Measurements from ENCODE around the gene TRABD2A.

TRABD2A gene

GRCh38 chr2:84847326-84848050 lies 33.4 kb downstream of the TRABD2A start:
- no peaks in the 10 kb centered on the region for H3K36me3 ChIP-seq (ENCODE audit: control insufficient read depth, insufficient read depth, low read length)
- H3K4me1 ChIP-seq (ENCODE audit: control insufficient read depth, insufficient read depth, low read length, poor library complexity, severe bottlenecking), result no peaks in the 10 kb centered on the region
- H3K9me3 ChIP-seq (ENCODE audit: control insufficient read depth, low read length), result no peaks in the 10 kb centered on the region
- 89 to 93% methylated on average over 3 of the region's 5 CpGs for WGBS, 2 experiments (ENCODE audit: insufficient coverage in 2 of 2)
- no peak overlapping the region for H3K27ac ChIP-seq (ENCODE audit: low read depth, low read length, severe bottlenecking)
- no peak overlapping the region for H3K4me3 ChIP-seq (ENCODE audit: extremely low read depth, insufficient read depth, low read length, poor library complexity, severe bottlenecking)

- Histone ChIP-seq H3K4me1 (ENCODE audit: control insufficient read depth, insufficient read depth, low read length, poor library complexity, severe bottlenecking) (no peaks in the 10 kb centered on the region), H3K9me3 (ENCODE audit: control insufficient read depth, low read length) (no peaks in the 10 kb centered on the region), H3K27ac (ENCODE audit: low read depth, low read length, severe bottlenecking) (no peak overlapping the region), H3K4me3 (ENCODE audit: extremely low read depth, insufficient read depth, low read length, poor library complexity, severe bottlenecking) (no peak overlapping the region), H3K36me3 (ENCODE audit: control insufficient read depth, insufficient read depth, low read length) (no peaks in the 10 kb centered on the region)
- WGBS, 2 experiments (ENCODE audit: insufficient coverage in 2 of 2), result 75 to 100% methylated on average over 1 to 2 of the region's 2 CpGs
Measured at GRCh38 chr2:84846741-84847142, 34.1 kb downstream of the TRABD2A start.

- Histone ChIP-seq H3K4me3 (ENCODE audit: extremely low read depth, insufficient read depth, low read length, poor library complexity, severe bottlenecking) (no peak overlapping the region), H3K36me3 (ENCODE audit: control insufficient read depth, insufficient read depth, low read length) (no peaks in the 10 kb centered on the region), H3K9me3 (ENCODE audit: control insufficient read depth, low read length) (no peaks in the 10 kb centered on the region), H3K4me1 (ENCODE audit: control insufficient read depth, insufficient read depth, low read length, poor library complexity, severe bottlenecking) (no peaks in the 10 kb centered on the region), H3K27ac (ENCODE audit: low read depth, low read length, severe bottlenecking) (no peak overlapping the region)
- 83 to 97% methylated on average over 3 of the region's 5 CpGs for WGBS, 2 experiments (ENCODE audit: insufficient coverage in 2 of 2)
Measured at GRCh38 chr2:84846041-84846663, 34.7 kb downstream of the TRABD2A start.

- Histone ChIP-seq H3K9me3 (ENCODE audit: control insufficient read depth, low read length) (no peaks in the 10 kb centered on the region), H3K27ac (ENCODE audit: low read depth, low read length, severe bottlenecking) (no peak overlapping the region), H3K36me3 (ENCODE audit: control insufficient read depth, insufficient read depth, low read length) (no peaks in the 10 kb centered on the region), H3K4me3 (ENCODE audit: extremely low read depth, insufficient read depth, low read length, poor library complexity, severe bottlenecking) (no peak overlapping the region), H3K4me1 (ENCODE audit: control insufficient read depth, insufficient read depth, low read length, poor library complexity, severe bottlenecking) (no peaks in the 10 kb centered on the region)
- 97 to 100% methylated on average over 2 to 6 of the region's 8 CpGs for WGBS, 2 experiments (ENCODE audit: insufficient coverage in 2 of 2)
Measured at GRCh38 chr2:84844141-84844540, 36.7 kb downstream of the TRABD2A start.

- no peak overlapping the region for H3K27ac ChIP-seq (ENCODE audit: low read depth, low read length, severe bottlenecking)
- no peak overlapping the region for H3K4me3 ChIP-seq (ENCODE audit: extremely low read depth, insufficient read depth, low read length, poor library complexity, severe bottlenecking)
- WGBS, 2 experiments (ENCODE audit: insufficient coverage in 2 of 2), result 91 to 97% methylated on average over 5 to 6 of the region's 6 CpGs
- H3K4me1 ChIP-seq (ENCODE audit: control insufficient read depth, insufficient read depth, low read length, poor library complexity, severe bottlenecking), result no peaks in the 10 kb centered on the region
- H3K9me3 ChIP-seq (ENCODE audit: control insufficient read depth, low read length), result no peaks in the 10 kb centered on the region
- no peaks in the 10 kb centered on the region for H3K36me3 ChIP-seq (ENCODE audit: control insufficient read depth, insufficient read depth, low read length)
Measured at GRCh38 chr2:84841577-84841976, 39.3 kb downstream of the TRABD2A start.

GRCh38 chr2:84840306-84840705 lies 40.6 kb downstream of the TRABD2A start:
- peaks cover 9% of the 10 kb centered on the region for H3K9me3 ChIP-seq (ENCODE audit: control insufficient read depth, low read length)
- WGBS, 2 experiments (ENCODE audit: insufficient coverage in 2 of 2), result 46 to 54% methylated on average over 3 of the region's 3 CpGs
- H3K4me1 ChIP-seq (ENCODE audit: control insufficient read depth, insufficient read depth, low read length, poor library complexity, severe bottlenecking), result no peaks in the 10 kb centered on the region
- no peak overlapping the region for H3K27ac ChIP-seq (ENCODE audit: low read depth, low read length, severe bottlenecking)
- no peaks in the 10 kb centered on the region for H3K36me3 ChIP-seq (ENCODE audit: control insufficient read depth, insufficient read depth, low read length)
- no peak overlapping the region for H3K4me3 ChIP-seq (ENCODE audit: extremely low read depth, insufficient read depth, low read length, poor library complexity, severe bottlenecking)

GRCh38 chr2:84839851-84840250 lies 41.0 kb downstream of the TRABD2A start:
- WGBS, 2 experiments (ENCODE audit: insufficient coverage in 2 of 2), result 78 to 86% methylated on average over 4 of the region's 4 CpGs
- Histone ChIP-seq H3K4me3 (ENCODE audit: extremely low read depth, insufficient read depth, low read length, poor library complexity, severe bottlenecking) (no peak overlapping the region), H3K27ac (ENCODE audit: low read depth, low read length, severe bottlenecking) (no peak overlapping the region), H3K4me1 (ENCODE audit: control insufficient read depth, insufficient read depth, low read length, poor library complexity, severe bottlenecking) (no peaks in the 10 kb centered on the region), H3K9me3 (ENCODE audit: control insufficient read depth, low read length) (peaks cover 9% of the 10 kb centered on the region), H3K36me3 (ENCODE audit: control insufficient read depth, insufficient read depth, low read length) (no peaks in the 10 kb centered on the region)

GRCh38 chr2:84838434-84839145 lies 42.3 kb downstream of the TRABD2A start:
- H3K4me1 ChIP-seq (ENCODE audit: control insufficient read depth, insufficient read depth, low read length, poor library complexity, severe bottlenecking), result no peaks in the 10 kb centered on the region
- no peaks in the 10 kb centered on the region for H3K36me3 ChIP-seq (ENCODE audit: control insufficient read depth, insufficient read depth, low read length)
- no peak overlapping the region for H3K27ac ChIP-seq (ENCODE audit: low read depth, low read length, severe bottlenecking)
- no peak overlapping the region for H3K4me3 ChIP-seq (ENCODE audit: extremely low read depth, insufficient read depth, low read length, poor library complexity, severe bottlenecking)
- H3K9me3 ChIP-seq (ENCODE audit: control insufficient read depth, low read length), result peaks cover 9% of the 10 kb centered on the region
- 100% methylated on average over 1 of the region's 2 CpGs; no CpG with 5 or more reads in 1 of the 2 experiments for WGBS, 2 experiments (ENCODE audit: insufficient coverage in 2 of 2)

- Histone ChIP-seq H3K9me3 (ENCODE audit: control insufficient read depth, low read length) (peaks cover 9% of the 10 kb centered on the region), H3K4me3 (ENCODE audit: extremely low read depth, insufficient read depth, low read length, poor library complexity, severe bottlenecking) (no peak overlapping the region), H3K4me1 (ENCODE audit: control insufficient read depth, insufficient read depth, low read length, poor library complexity, severe bottlenecking) (peaks cover 6% of the 10 kb centered on the region), H3K27ac (ENCODE audit: low read depth, low read length, severe bottlenecking) (no peak overlapping the region), H3K36me3 (ENCODE audit: control insufficient read depth, insufficient read depth, low read length) (no peaks in the 10 kb centered on the region)
- WGBS, 2 experiments (ENCODE audit: insufficient coverage in 2 of 2), result 80% methylated on average over 1 of the region's 2 CpGs; no CpG with 5 or more reads in 1 of the 2 experiments
Measured at GRCh38 chr2:84836215-84836614, 44.7 kb downstream of the TRABD2A start.

- Histone ChIP-seq H3K4me1 (ENCODE audit: control insufficient read depth, insufficient read depth, low read length, poor library complexity, severe bottlenecking) (peaks cover 6% of the 10 kb centered on the region), H3K9me3 (ENCODE audit: control insufficient read depth, low read length) (peaks cover 9% of the 10 kb centered on the region), H3K4me3 (ENCODE audit: extremely low read depth, insufficient read depth, low read length, poor library complexity, severe bottlenecking) (no peak overlapping the region), H3K27ac (ENCODE audit: low read depth, low read length, severe bottlenecking) (no peak overlapping the region), H3K36me3 (ENCODE audit: control insufficient read depth, insufficient read depth, low read length) (no peaks in the 10 kb centered on the region)
- WGBS, 2 experiments (ENCODE audit: insufficient coverage in 2 of 2), result 87 to 94% methylated on average over 10 of the region's 12 CpGs
Measured at GRCh38 chr2:84833481-84834150, 47.3 kb downstream of the TRABD2A start.

All from mesodermal cell (in vitro differentiated cells).